Stimulated activated CD8-positive, alpha-beta memory T cell treated with anti-CD3 and anti-CD28 coated beads, Interleukin-12 subunit alpha, Interleukin-12 subunit beta, amount 100 ng/mL, for 24 hours (primary cell): ENCODE results near the gene GPRIN3.
"Not testable (repeated sequence)": the region's sequence is repeated elsewhere in the genome, so short reads cannot be mapped to it uniquely, and the experiment has no call there.

Experiments
- DNase-seq: peaks from one replicate; pipeline ENCODE4 v3.0.0-alpha.2; 2020; ENCODE audit errors: extremely low read depth

Gene GPRIN3

DNA sequence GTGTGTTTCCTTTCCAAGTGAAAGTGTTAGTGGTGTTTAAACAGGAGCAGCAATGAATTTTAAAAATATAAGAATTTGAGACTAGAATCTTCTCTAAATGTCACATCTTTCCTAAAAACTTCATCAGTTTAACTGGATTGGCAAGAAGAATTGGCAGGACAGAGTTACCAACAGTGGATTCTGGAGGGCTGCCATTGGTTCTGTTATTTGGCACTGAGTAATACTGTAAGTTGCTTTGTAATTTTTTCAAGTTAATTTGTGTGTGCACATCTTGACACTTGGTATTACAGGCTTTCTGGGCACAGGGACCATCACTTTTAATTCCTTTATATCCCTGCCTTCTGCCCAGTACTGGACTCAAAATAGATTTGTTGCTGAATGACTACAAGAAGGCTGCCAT, 4.5 kb upstream of the GPRIN3 start:
- DNase-seq = no peak

- no peak for DNase-seq
Measured at GRCh38 chr4:89311433-89311832, 3.8 kb upstream of the GPRIN3 start.

GRCh38 chr4:89309154-89309553, 1.6 kb upstream of the GPRIN3 start:
- not testable (repeated sequence) for DNase-seq

GRCh38 chr4:89308161-89308500, 531 bp upstream of the GPRIN3 start:
- DNase-seq = no peak

DNA sequence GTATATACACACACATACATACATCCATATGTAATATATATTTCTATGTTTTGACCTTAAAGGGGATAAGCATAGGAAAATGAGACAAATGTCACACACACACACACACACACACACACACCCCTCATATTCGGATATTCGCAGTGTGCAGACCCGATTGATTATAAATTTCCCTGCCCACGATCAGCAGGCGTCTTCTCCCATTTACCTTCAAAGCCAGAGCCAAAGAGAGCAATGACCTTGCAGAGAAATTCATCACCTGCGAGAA, 488 bp downstream of the GPRIN3 start:
- DNase-seq = no peak

- no peak for DNase-seq
Measured at GRCh38 chr4:89306486-89307177, 968 bp downstream of the GPRIN3 start.

DNA sequence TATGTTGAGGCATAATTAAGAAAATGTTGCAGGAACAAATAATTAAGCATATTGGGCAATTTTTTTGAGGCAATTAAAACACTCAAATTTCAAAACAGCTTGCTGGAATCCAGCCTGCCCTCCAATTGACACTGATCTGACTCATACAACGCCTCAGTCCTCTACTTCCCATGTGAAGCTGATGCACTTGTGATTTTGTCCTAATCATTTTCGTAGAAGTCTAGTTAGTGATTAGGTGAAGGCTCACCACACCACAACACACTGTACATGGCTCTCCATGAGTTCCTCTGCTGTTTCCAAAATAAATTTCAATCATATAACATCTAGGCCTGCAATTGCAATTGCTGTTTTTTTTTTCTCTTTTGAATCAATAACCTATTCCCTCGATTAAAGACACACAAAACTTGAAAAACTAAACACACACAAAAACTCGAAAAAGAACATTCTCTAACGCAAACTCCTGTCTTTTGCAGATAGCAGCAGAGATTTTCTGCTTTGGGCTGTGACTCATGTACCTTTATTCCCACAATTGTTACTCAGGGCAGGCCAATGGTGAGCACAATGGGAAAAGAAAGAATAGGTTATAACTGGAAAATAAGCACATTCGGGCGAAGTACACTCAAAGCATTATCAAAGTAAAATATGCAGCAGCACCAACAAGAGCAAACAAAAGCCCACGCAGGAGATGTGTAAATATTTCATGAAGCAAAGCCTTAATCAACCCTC, 1.7 kb downstream of the GPRIN3 start:
- DNase-seq = no peak

DNA sequence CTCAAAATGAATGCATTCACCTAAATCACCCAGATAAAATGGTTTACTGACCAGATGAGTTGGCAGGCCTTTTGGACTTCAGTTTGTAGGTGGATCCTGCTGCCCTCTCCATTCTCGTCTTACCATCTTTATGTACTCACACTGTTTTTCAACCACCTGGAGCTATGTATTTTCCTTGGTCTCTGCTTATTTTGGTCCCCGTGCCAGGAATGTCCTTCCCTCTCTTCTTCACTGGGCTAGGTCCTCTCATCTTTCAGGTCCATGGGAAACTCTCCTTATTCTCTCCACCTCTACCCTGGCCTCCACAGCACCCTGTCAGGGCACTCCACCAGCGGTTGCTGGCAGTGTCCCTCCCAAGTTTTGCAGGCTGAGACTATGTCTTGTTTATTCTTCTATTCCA, 2.6 kb downstream of the GPRIN3 start:
- DNase-seq = no peak

- DNase-seq = no peak
Measured at GRCh38 chr4:89303814-89304388, 3.7 kb downstream of the GPRIN3 start.

- no peak for DNase-seq
Measured at GRCh38 chr4:89303177-89303576, 4.4 kb downstream of the GPRIN3 start.

DNA sequence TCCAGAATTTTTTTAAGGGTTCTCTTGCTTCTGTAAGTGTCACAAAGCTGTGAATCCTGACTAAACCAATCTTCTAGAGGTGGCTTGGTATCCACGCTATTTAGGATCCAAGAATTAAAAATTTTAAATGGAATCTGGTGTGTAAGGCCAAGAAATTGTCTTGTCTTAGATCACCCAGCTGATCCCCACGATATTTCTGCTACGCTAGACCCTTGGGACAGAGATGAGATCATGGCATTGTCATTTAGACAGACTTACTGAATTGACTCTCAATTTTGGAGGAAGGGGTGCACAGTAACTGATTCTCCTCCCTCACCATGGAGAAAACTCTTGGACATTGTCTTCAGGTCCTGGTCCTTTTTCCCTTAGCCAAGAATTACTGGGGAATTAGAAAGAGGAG, 5.7 kb downstream of the GPRIN3 start:
- DNase-seq = no peak

DNA sequence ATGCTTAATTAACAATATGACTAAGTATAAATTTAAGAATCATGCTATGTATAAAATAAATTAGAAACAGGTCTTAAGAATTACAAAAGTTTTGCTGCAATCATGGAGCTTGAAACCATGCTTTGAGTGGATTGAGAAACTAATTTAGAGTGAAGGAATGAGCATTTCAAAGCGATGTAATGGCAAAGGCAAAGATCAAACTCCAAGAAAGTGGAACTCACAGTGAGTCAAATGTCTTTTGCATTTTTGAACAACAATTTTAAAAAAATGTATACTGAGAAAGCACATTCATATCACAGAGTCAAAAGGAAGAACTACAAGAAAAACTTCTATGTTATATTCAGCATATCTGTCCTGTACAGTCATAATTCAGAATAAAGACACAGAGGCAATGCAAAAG, 6.6 kb downstream of the GPRIN3 start:
- no peak for DNase-seq

DNA sequence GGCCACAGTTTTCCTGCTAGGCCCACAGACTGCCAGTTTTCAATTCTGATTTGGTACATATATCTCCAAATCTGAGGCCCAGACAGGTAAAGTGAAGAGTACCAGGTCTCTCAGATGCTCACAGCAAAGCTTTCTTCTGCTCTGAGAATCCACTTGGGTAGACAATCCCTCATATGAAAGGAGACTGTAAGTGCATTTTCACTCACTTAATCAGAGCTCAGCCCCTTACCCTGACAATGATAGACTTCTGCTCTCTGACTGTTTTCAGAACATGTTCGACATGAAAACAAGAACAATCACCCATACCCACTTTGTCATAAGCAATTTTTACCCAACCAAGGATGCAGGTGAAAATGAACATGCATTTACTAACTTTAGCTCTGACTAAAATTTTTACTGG, 7.1 kb downstream of the GPRIN3 start:
- no peak for DNase-seq

DNA sequence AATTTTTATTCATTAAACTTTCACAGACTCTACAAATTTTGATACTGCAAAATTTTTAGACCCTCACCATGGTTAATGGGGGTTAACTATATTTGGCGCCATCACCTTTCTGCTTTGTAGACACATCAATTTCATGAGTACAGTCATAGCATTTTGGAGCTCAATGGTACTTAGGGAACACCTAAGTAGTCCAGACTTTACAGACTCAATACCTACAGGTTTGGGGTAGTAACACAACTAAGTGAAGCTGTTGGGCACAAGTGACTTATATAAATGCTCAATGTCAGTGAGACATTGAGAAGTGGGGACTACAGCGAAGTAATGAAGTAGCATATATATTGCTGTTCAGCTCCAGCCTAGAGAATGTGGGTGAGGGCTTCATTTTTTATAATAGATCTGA, 7.5 kb downstream of the GPRIN3 start:
- DNase-seq = no peak

DNA sequence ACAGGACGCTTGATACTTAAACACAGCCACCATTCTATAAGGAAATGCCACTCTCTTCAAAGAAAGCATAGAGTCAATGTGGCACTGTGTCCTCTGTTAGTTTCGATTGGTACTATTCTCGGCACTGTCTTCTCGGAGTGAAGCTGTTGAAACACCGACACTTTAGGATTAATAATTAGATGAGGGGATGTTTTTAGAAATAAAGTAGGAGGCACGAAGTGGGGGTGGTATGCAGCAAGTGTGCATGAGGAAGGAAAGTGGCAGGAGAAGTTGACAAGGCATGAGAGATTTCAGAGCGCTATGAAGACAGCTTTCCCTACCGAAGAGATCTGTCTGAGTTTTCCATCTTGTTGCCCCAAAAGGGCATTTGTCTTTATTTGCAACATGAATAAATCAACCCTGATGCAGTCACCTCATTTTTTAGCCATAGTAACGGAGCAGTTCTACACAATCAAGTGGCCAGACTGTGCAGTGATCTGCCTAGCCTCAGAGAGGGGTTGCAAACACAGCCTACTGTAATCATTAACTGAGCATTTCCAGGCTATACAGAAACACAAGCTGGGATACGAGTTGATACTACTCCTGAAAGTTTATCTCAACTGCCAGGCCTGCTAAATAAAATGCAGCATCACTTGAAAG, 8.3 kb downstream of the GPRIN3 start:
- no peak for DNase-seq

GRCh38 chr4:89298788-89299152, 8.8 kb downstream of the GPRIN3 start:
- no peak for DNase-seq

DNA sequence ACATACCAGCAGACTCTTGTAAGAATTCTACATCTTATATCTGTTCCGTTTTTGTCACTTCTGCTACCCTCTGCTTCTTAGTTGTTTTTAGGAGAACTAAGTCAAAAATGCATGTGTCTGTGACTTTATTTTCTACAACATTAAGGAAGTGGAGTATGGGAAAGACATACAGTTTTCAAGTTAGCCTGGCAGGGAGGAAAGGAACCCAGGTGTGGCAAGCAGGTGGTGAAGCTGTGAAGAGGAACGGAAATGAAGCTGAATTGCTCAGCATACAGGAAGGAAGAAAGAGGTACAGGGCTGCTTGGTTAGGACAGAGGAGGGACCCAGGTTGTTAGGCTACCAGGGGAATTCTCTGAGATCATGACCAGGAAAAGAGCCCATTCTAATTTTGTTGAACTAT, 9.4 kb downstream of the GPRIN3 start:
- no peak for DNase-seq

GRCh38 chr4:89296896-89297295, 10.7 kb downstream of the GPRIN3 start:
- DNase-seq = no peak

DNA sequence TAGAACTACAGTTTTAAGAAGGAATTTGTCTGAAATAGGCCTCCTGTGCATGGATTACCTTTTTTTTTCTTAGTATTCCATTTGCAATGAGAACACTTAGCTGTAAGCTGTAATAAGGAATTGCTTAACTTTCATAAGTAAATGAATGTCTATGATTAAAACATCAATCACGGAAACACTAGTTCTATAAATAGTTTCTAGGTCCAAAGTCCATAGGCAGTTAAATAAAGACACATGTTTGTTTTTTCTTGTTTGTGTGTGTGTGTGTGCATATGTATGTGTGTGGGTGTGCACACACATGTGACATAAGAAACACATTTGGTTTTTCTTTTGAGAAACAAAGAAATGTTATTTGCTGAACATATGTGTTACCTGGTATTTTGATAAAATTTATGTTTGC, 11.2 kb downstream of the GPRIN3 start:
- DNase-seq = no peak

DNA sequence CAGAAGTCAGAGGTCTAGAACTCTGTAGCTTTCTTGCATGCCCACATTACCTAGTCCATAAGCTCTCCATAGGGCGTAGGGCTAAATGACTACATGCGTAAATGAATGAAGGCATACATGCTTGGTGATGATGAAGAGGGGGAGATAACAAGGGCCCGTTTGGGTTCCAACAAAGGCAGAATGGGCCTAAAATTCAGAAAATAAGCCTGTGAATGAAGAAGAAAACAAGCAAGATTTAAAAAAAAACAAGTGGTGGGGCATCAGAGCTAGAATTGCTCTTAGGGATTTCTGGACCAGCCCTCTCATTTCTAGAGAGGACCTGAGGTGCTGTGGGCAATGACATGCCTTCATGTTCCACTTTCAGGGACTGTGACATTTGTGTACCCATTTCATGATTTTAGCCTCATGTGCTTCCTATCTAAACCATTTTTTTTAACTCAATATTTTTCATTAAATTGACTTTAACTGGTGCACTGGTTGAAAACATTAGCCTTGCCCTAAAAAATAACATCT, 12.1 kb downstream of the GPRIN3 start:
- DNase-seq = no peak

GRCh38 chr4:89294573-89295269, 12.9 kb downstream of the GPRIN3 start:
- DNase-seq = no peak

DNA sequence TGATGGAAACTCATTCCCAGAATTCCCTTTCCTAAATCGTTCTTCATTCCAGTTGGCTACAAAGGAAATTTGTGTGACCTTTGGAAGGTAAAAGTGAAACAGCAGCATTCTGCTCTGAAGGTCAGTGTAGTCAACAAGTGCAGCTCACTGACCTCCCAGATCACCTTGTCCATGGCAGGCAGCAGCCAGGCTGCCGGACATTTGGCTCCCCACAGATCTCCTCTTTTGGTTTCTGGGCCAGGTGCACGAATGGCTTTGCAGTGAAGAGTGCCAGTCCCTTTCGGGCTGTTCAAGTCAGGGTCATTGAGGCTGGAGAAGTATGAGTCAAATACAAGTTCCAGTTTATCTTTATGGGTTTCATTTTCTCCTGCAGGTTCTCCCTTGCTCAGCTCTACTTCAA, 14.3 kb downstream of the GPRIN3 start:
- no peak for DNase-seq
